ENCODE measurements around the gene MARCHF4.

MARCHF4 gene

DNA sequence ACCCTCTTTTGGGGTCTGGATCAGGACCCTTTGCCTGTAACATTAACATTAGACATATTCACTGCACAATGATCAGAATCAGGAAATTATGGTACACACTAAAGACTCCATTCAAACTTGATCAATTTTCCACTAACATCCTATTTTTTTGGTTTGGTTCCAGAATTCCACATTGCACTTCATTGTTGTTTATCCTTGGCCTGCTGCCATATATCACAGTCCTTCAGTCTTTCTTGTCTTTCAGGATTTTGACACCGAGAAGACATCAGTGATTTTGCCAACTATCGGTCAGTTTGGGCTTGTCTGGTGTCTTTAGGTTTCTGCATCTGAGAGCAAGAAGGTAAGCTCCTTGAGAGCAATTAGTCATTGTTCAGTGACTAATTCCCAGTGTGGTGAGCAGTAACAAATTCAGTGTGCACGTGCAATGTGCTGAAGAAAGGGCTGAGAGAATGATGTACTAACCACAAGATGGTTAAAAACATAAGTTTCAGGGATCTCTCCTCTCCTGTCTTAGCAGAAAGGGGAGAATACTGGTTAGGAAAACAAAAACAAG, 23.5 kb downstream of the MARCHF4 start:
- DNase-seq = no peak

- no peak for DNase-seq
These were observed 25.5 kb downstream of the MARCHF4 start for GRCh38 chr2:216346781-216347180.

DNA sequence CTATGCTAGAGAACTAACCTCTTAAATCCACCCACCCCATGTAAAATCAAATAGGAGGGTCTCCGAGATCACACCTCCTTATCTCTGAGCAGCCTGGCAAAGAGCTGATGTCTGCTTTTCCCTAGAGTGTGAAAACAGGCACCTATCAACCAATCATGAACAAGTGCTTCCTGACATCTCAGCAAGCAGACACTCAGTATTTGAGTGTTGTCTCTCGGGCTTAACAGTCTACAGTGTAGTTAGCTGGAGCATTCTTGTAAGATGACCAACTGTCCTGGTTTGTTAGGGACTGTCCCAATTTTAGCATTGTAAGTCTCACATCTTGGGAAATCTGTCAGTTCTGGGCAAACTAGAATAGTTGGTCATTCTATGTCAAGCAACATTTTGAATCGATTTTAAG, 26.4 kb downstream of the MARCHF4 start:
- no peak for DNase-seq

GRCh38 chr2:216344950-216345300, 27.4 kb downstream of the MARCHF4 start:
- DNase-seq = no peak

GRCh38 chr2:216344206-216344949, 27.9 kb downstream of the MARCHF4 start:
- DNase-seq = no peak

DNA sequence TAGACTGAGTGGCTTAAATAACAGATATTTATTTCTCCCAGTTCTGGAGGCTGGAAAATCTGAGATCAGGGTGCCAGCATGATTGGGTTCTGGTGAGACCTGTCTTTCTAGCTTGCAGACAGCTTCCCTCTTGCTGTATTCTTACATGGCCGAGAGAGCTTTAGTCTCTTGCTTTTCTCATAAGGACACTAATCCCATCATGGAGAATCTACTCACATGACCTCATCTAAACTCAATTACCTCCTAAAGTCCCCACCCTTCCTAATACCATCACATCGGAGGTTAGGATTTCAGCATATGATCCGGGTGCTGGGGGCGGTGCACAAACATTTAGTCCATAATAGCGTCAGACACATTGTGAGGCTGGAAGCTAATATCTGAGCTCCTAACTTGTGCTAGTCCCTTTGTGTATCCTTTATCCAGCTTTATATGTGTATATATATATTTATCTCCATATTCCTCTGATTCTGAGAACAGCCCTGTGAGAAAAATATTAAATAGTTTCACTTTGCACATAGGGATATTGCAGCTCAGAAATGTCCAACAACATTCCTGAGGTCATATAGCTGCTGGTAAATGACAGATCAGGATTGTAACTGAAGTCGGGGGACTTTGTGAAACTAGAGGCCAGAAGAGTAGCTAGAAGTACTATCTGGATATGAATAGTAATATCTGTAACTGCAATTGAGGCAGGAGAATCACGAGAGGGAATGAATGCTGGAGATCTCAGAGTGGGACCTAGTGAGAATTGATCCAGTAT, 28.9 kb downstream of the MARCHF4 start:
- DNase-seq = no peak

- no peak for DNase-seq
These were observed 31.2 kb downstream of the MARCHF4 start for GRCh38 chr2:216341121-216341520.

DNA sequence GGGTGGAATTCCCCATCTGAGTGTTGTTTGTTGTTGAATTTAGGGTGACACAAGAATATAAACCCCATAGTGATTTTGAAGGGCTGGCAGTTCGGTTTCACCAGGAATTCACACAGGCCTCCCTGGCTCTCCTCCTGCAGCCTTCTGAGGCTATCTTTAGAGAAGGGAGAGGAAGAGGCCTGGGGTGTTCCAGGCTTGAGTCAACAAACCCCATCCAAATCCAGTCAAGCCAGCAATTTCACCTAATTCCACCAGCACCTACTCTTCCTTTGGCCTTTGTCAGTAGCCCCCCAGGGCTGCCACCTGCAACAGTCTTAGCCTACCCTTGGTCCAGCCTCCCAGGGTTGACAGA, 32.0 kb downstream of the MARCHF4 start:
- no peak for DNase-seq

DNA sequence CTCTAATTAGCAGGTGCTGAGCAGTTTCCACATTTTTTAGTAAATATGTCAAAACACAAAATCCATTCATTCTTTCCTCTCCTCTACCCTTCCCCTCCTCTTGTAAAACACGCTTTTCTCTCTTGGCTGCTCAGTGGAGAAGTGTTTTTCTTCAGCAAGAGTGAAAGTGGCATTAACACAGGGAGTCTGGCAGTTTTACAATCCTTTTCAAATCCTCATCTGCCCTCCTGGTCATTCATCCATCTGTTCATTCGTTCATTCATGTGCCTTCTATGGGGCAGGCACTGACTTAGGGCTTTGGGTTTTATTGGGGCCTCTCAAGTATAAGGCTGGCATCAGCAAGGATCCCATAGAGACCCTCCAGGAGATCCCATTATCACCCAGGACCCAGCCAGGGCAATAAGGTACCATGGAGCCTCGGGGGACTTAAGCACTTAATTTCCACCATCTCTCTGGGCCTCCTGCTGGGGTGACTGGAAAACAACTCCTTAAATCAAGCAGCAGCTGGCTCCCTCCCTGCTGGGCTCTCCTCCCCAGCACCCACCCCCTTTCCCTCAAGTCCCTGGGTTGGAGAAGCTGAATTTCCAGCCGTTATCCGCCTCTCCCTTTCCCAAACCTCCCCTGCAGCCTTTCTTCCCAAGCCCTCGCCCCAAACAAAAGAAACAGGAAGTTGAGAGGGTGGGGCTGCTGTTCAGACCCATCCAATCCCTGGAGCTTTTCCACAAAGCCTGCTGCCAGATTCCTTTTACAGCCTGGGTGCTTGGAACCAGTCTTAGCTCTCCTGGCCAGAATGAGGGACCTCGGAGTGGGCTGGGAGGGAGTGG, 32.6 kb downstream of the MARCHF4 start:
- peak; percentile 49 for DNase-seq

DNA sequence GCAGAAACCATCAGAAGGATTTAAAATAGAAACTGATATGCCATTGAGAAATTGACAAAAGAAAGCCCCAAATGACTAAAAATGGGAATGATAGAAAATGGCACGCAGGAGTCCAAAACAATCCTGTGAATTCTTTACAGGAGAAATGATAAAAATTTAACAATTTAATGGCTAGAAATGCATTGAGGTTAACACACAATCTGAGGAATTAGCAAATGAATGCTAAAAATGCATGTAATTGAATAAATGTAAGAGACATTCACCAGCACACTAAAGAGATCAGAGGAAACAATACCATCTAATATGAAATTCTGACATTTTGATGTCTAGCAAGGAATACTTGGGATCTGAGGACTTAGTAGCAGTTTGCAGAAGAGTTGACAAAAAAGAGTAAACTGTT, 37.0 kb downstream of the MARCHF4 start:
- DNase-seq = no peak

DNA sequence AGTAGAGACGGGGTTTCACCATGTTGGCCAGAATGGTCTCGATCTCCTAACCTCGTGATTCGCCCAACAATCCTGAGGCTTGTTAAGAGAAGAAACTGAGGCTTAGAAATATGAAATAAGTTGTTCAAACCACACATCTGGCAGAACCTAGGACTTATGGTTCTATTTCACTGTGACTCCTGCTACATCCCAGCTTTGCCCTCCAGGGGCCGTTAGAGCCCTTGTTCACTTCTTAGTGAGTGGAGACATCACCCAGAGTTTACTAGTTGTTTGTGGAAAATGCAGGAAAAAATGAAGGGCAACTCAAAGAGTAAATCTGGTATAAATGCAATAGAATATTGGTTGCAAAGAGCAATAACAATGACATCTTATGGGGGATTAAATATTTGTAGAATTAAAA, 43.9 kb downstream of the MARCHF4 start:
- no peak for DNase-seq

GRCh38 chr2:216327447-216327935, 44.8 kb downstream of the MARCHF4 start:
- DNase-seq = peak; percentile 16

Measured in NCI-H2029 (cell line).